Upper lobe of right lung (tissue), 1 donor: ENCODE measurements around the gene RAD50. TPM values are rescaled to one million over a fixed set of nuclear protein-coding genes. Genes with fewer than 3 reads are reported as not detected.

Experiments used
- ATAC-seq: fragments of 200-7000 bp; cut with Tn5 transposase; one replicate; pipeline ENCODE4 v1.9.1; 2020; ENCODE audit warnings: mild to moderate bottlenecking, moderate library complexity
- DNase-seq: peaks from one replicate; pipeline ENCODE4 v3.0.0-alpha.2; 2020
- H3K27ac ChIP-seq: fragments of 200-600 bp; one replicate; pipeline ENCODE4 v1.8.0; 2022
- H3K27me3 ChIP-seq: fragments of 200-600 bp; one replicate; pipeline ENCODE4 v1.8.0; 2022; ENCODE audit warnings: mild to moderate bottlenecking
- H3K36me3 ChIP-seq: fragments of 200-600 bp; one replicate; pipeline ENCODE4 v1.8.0; 2022
- H3K4me1 ChIP-seq: fragments of 200-600 bp; one replicate; pipeline ENCODE4 v1.8.0; 2022
- H3K4me3 ChIP-seq: fragments of 200-600 bp; one replicate; pipeline ENCODE4 v1.8.0; 2022; ENCODE audit warnings: mild to moderate bottlenecking
- H3K9me3 ChIP-seq: fragments of 200-600 bp; one replicate; pipeline ENCODE4 v1.8.0; 2022
- intact Hi-C: fragments of 100-400 bp; cut with DNase I; formaldehyde crosslinking; loops from one replicate; pipeline ENCODE4 v1.11.0; 2022
- total RNA-seq: library from RNA; stranded (reverse); fragmentation: NEBNext Ultra II Directional; extraction: Animal tissue kit (Norgen Biotek cat#: 25700); gene quantifications from one replicate; pipeline ENCODE4 v1.2.1, GENCODE V29; 2021
- TF ChIP-seq, protein P1 (sequence below): fragments of 200-600 bp; IDR thresholded peaks from one replicate; pipeline ENCODE4 v1.8.0; 2022; ENCODE audit warnings: antibody characterized with exemption
- donor health status: DM: no; HTN: yes; CAD: no; lungs with severe emphysema.

RAD50 gene
- total RNA-seq, 1 donor from 2014 or later = 32.8 TPM

DNA sequence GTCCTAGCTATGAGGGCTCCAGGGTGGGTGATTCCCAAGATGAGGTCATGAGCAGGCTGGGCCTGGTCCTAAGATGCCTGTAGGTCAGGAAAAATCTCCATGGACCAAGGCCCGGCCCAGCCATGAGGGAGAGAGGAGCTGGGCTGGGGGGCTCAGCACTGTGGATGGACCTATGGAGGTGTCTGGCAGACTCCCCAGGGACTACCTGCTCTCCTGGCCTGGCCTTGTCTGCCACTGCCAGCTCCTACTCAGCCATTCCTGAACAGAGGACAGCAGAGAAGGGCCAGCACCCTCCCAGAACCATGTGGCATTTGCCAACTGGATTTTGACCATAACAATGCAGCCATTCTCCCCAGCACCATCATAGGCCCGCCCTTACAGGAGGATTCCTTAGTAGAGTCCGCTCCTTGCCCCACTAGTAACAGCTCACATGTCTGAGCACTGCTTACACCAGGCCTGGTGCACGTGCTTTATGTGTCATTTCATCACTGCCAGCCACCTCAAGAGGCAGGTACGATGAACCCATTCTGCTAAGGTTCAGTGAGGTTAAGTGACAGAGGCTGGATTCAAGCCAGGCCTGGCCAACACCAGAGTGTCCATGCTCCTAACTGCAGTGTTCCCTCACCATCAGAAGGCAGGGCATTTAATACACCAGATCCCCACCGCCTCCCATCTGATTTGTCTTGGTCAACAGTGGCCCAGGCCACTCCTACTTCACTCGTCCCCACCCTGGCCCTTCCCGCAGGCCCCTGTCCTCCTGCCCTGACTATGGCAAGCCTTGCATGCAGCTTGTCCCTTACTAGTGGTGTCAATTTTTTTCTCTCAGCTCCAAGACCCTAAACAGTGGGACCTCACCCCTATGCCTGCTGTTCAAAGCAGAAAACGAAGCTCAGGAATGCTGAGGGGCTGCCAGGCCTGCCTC, 101.9 kb downstream of the RAD50 start:
- H3K27me3 ChIP-seq = peaks cover 35% of the 10 kb centered on the region
- H3K4me3 ChIP-seq = no peak overlapping the region
- no peaks in the 10 kb centered on the region for H3K36me3 ChIP-seq
- no peak for DNase-seq
- no peak for ATAC-seq
- peaks cover 7% of the 10 kb centered on the region for H3K4me1 ChIP-seq
- H3K9me3 ChIP-seq = no peaks in the 10 kb centered on the region
- intact Hi-C loops = no loop called here
- TF ChIP-seq, protein P1, sequence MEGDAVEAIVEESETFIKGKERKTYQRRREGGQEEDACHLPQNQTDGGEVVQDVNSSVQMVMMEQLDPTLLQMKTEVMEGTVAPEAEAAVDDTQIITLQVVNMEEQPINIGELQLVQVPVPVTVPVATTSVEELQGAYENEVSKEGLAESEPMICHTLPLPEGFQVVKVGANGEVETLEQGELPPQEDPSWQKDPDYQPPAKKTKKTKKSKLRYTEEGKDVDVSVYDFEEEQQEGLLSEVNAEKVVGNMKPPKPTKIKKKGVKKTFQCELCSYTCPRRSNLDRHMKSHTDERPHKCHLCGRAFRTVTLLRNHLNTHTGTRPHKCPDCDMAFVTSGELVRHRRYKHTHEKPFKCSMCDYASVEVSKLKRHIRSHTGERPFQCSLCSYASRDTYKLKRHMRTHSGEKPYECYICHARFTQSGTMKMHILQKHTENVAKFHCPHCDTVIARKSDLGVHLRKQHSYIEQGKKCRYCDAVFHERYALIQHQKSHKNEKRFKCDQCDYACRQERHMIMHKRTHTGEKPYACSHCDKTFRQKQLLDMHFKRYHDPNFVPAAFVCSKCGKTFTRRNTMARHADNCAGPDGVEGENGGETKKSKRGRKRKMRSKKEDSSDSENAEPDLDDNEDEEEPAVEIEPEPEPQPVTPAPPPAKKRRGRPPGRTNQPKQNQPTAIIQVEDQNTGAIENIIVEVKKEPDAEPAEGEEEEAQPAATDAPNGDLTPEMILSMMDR = no peak
- no peak overlapping the region for H3K27ac ChIP-seq

DNA sequence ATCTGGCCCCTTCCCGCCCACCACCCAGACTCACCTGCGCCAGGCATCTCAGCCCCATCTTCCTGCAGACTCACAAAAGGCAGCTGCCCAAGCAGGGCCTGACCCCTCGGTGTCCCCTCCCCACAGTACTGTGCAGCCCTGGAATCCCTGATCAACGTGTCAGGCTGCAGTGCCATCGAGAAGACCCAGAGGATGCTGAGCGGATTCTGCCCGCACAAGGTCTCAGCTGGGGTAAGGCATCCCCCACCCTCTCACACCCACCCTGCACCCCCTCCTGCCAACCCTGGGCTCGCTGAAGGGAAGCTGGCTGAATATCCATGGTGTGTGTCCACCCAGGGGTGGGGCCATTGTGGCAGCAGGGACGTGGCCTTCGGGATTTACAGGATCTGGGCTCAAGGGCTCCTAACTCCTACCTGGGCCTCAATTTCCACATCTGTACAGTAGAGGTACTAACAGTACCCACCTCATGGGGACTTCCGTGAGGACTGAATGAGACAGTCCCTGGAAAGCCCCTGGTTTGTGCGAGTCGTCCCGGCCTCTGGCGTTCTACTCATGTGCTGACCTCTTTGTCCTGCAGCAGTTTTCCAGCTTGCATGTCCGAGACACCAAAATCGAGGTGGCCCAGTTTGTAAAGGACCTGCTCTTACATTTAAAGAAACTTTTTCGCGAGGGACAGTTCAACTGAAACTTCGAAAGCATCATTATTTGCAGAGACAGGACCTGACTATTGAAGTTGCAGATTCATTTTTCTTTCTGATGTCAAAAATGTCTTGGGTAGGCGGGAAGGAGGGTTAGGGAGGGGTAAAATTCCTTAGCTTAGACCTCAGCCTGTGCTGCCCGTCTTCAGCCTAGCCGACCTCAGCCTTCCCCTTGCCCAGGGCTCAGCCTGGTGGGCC, 103.1 kb downstream of the RAD50 start:
- TF ChIP-seq, protein P1 = no peak
- intact Hi-C loops = no loop called here
- Histone ChIP-seq H3K36me3 (no peaks in the 10 kb centered on the region), H3K4me1 (peaks cover 7% of the 10 kb centered on the region), H3K9me3 (no peaks in the 10 kb centered on the region), H3K27me3 (peaks cover 26% of the 10 kb centered on the region), H3K4me3 (no peak overlapping the region), H3K27ac (no peak overlapping the region)
- DNase-seq (no peak), ATAC-seq (no peak)

DNA sequence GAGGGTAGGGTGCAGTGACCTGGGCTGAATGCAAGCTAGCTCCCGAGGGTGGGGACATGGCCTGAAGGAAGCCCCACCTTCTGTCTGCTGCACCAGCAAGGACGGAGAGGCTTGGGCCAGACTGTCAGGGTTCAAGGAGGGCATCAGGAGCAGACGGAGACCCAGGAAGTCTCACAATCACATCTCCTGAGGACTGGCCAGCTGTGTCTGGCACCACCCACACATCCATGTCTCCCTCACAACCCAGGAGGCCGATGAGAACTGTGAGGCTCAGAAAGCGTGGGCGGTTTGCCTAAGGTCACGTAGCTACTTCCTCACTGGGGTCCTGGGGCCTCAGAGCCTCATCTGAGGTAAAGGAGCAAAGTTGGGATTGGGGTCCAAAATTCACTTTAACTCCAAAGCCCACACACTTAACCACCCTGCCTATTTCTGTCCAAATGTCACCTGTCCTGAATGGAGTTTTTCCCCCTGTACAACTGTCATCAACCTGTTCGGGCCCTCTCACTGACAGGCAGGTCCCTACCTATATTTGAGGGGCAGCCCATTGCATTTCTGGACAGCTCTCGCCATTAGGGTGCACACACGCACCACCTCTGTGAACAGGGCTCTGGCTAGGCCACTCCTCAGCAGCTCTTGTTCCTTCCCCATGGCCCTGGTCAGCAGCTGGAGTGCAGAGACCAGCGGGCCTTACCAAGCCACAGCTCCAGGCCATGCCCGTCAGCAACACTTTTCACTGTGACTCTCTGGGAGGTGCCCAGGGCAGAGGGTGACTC, 104.6 kb downstream of the RAD50 start:
- intact Hi-C loops = no loop called here
- Histone ChIP-seq H3K4me1 (peaks cover 3% of the 10 kb centered on the region), H3K36me3 (no peaks in the 10 kb centered on the region), H3K4me3 (no peak overlapping the region), H3K27me3 (peaks cover 13% of the 10 kb centered on the region), H3K27ac (no peak overlapping the region), H3K9me3 (no peaks in the 10 kb centered on the region)
- DNase-seq (no peak), ATAC-seq (no peak)
- TF ChIP-seq, protein P1 = no peak

DNA sequence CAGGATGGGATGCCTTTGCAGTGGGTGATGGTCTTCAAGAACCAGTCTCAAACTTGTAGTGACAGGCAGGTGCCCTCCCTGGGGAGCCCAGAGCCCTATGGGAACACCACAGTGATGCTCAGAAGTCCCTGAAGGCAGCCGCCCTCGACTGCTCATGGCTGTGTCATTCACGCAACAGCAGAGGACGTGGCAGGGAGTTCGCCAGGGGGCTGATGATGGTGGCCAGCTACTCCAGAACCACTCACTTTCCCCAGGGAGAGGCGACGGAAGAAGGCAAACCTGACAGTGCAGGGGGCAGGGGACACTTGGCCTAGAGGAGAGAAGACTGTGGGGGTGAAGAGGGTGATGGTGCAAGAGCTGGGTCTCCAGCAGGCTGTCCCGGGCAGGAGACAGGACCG, 105.2 kb downstream of the RAD50 start:
- TF ChIP-seq, protein P1 = no peak
- Histone ChIP-seq H3K36me3 (no peaks in the 10 kb centered on the region), H3K4me1 (peaks cover 3% of the 10 kb centered on the region), H3K4me3 (no peak overlapping the region), H3K27me3 (peaks cover 7% of the 10 kb centered on the region), H3K9me3 (no peaks in the 10 kb centered on the region), H3K27ac (no peak overlapping the region)
- no peak for DNase-seq
- no peak for ATAC-seq
- intact Hi-C loops = no loop called here
